CMK (cell line): ENCODE data around the gene MYO15A.
"Not testable (repeated sequence)": the region's sequence is repeated elsewhere in the genome, so short reads cannot be mapped to it uniquely, and the experiment has no call there.

Experiments
- DNase-seq: peaks from one replicate; pipeline ENCODE4 v3.0.0-alpha.2; 2010; ENCODE audit warnings: low read depth

MYO15A gene

GRCh38 chr17:18185832-18186626 lies 77.5 kb downstream of the MYO15A start:
- no peak for DNase-seq

- no peak for DNase-seq
These were observed 78.0 kb downstream of the MYO15A start for GRCh38 chr17:18186627-18186982.

GRCh38 chr17:18187226-18187625 lies 78.7 kb downstream of the MYO15A start:
- DNase-seq = no peak

GRCh38 chr17:18187821-18188761 lies 79.5 kb downstream of the MYO15A start:
- DNase-seq = no peak

GRCh38 chr17:18190628-18191235 lies 82.2 kb downstream of the MYO15A start:
- DNase-seq = no peak

GRCh38 chr17:18191236-18191667 lies 82.7 kb downstream of the MYO15A start:
- DNase-seq = no peak

- DNase-seq = no peak
These were observed 83.4 kb downstream of the MYO15A start for GRCh38 chr17:18191967-18192366.

- no peak for DNase-seq
These were observed 85.8 kb downstream of the MYO15A start for GRCh38 chr17:18194394-18194793.

GRCh38 chr17:18194804-18195203 lies 86.2 kb downstream of the MYO15A start:
- no peak for DNase-seq

GRCh38 chr17:18195246-18195645 lies 86.7 kb downstream of the MYO15A start:
- no peak for DNase-seq

- no peak for DNase-seq
These were observed 89.1 kb downstream of the MYO15A start for GRCh38 chr17:18197535-18198194.

GRCh38 chr17:18198530-18198929 lies 90.0 kb downstream of the MYO15A start:
- DNase-seq = no peak

- DNase-seq = no peak
These were observed 92.6 kb downstream of the MYO15A start for GRCh38 chr17:18201108-18201507.

GRCh38 chr17:18203308-18203707 lies 94.8 kb downstream of the MYO15A start:
- DNase-seq = no peak

- DNase-seq = no peak
These were observed 97.3 kb downstream of the MYO15A start for GRCh38 chr17:18205861-18206260.

GRCh38 chr17:18206962-18207361 lies 98.4 kb downstream of the MYO15A start:
- DNase-seq = no peak

- no peak for DNase-seq
These were observed 99.5 kb downstream of the MYO15A start for GRCh38 chr17:18208092-18208491.

GRCh38 chr17:18213666-18214270 lies 105.2 kb downstream of the MYO15A start:
- no peak for DNase-seq

GRCh38 chr17:18216906-18217305 lies 108.3 kb downstream of the MYO15A start:
- DNase-seq = not testable (repeated sequence)

GRCh38 chr17:18217412-18218015 lies 109.0 kb downstream of the MYO15A start:
- DNase-seq = peak; percentile 49

- no peak for DNase-seq
These were observed 110.3 kb downstream of the MYO15A start for GRCh38 chr17:18218756-18219415.
